IMR-90 (cell line): ENCODE measurements around the gene MAN1A2. TPM values are rescaled to one million over a fixed set of nuclear protein-coding genes. Genes with fewer than 3 reads are reported as not detected.

Source experiments
- ATAC-seq: fragments of 200-7000 bp; cut with Tn5 transposase; 2 replicates; pipeline ENCODE4 v1.9.1; 2020; ENCODE audit warnings: low read depth, mild to moderate bottlenecking, moderate library complexity
- BruUV-seq: library from RNA; stranded (reverse); fragments of 400-500 nt; replicated peaks from 2 replicates; lab custom pipeline; 2021; lab: Mats Ljungman, UMichigan
- CTCF ChIA-PET: fragments of 300-600 bp; formaldehyde crosslinking; extraction: SDS; loops from one replicate; lab custom pipeline; 2021; ENCODE audit warnings: antibody characterized with exemption; lab: Yijun Ruan, JAX
- POLR2A ChIA-PET: fragments of 300-600 bp; sonication (Branson Sonifier 250); formaldehyde crosslinking; loops from one replicate; lab custom pipeline; 2022; ENCODE audit warnings: antibody characterized with exemption; ENCODE audit not compliant: unreplicated experiment; lab: Charles Lee
- DNase-seq: peaks from one replicate; pipeline ENCODE4 v3.0.0; 2013
- H2AFZ ChIP-seq: replicated peaks from 2 replicates; pipeline ENCODE3; 2013; ENCODE audit warnings: low read length, mild to moderate bottlenecking; ENCODE audit not compliant: poor library complexity
- H2AK5ac ChIP-seq: 2 replicates; pipeline ENCODE4 v1.6.1; 2013; ENCODE audit warnings: low read depth, low read length, inconsistent platforms
- H2AK9ac ChIP-seq: replicated peaks from 2 replicates; pipeline ENCODE3; 2013; ENCODE audit warnings: mild to moderate bottlenecking, low read depth, low read length, moderate library complexity; ENCODE audit not compliant: poor library complexity
- H2BK120ac ChIP-seq: 2 replicates; pipeline ENCODE4 v1.6.1; 2013; ENCODE audit warnings: low read depth, low read length, inconsistent platforms
- H2BK15ac ChIP-seq: 3 replicates; pipeline ENCODE4 v1.6.1; 2013; ENCODE audit warnings: low read depth, low read length, inconsistent platforms
- H2BK20ac ChIP-seq: 2 replicates; pipeline ENCODE4 v1.6.1; 2013; ENCODE audit warnings: low read depth, mild to moderate bottlenecking, inconsistent platforms, low read length, moderate library complexity
- H2BK5ac ChIP-seq: 2 replicates; pipeline ENCODE4 v1.6.1; 2013; ENCODE audit warnings: mild to moderate bottlenecking, low read depth, low read length, inconsistent platforms; ENCODE audit not compliant: poor library complexity, severe bottlenecking
- H3K14ac ChIP-seq: replicated peaks from 2 replicates; pipeline ENCODE4 v1.6.1; 2013; ENCODE audit warnings: low read depth, low read length, inconsistent platforms
- H3K18ac ChIP-seq: 2 replicates; pipeline ENCODE4 v1.6.1; 2013; ENCODE audit warnings: low read depth, low read length, control low read depth
- H3K23ac ChIP-seq: 2 replicates; pipeline ENCODE4 v1.6.1; 2013; ENCODE audit warnings: low read depth, low read length, inconsistent platforms
- H3K27ac ChIP-seq: 2 replicates; pipeline ENCODE4 v1.5.1; 2013; ENCODE audit warnings: mild to moderate bottlenecking, control low read depth, low read length; ENCODE audit not compliant: insufficient read depth
- H3K27me3 ChIP-seq: 2 replicates; pipeline ENCODE4 v1.6.1; 2013; ENCODE audit warnings: low read length; ENCODE audit not compliant: control insufficient read depth, insufficient read depth
- H3K36me3 ChIP-seq: 2 replicates; pipeline ENCODE4 v1.6.1; 2013; ENCODE audit warnings: low read length, mixed read lengths; ENCODE audit not compliant: control insufficient read depth, insufficient read depth
- H3K4ac ChIP-seq: 2 replicates; pipeline ENCODE4 v1.6.1; 2013; ENCODE audit warnings: low read depth, low read length, inconsistent platforms
- H3K4me1 ChIP-seq: 2 replicates; pipeline ENCODE4 v1.6.1; 2013; ENCODE audit warnings: low read length, mixed read lengths; ENCODE audit not compliant: control insufficient read depth, insufficient read depth
- H3K4me2 ChIP-seq: 2 replicates; pipeline ENCODE4 v1.6.1; 2013; ENCODE audit warnings: low read depth, mild to moderate bottlenecking, control low read depth, low read length, moderate library complexity
- H3K4me3 ChIP-seq: 2 replicates; pipeline ENCODE4 v1.5.1; 2013; ENCODE audit warnings: low read depth, mild to moderate bottlenecking, control low read depth, low read length, moderate library complexity; ENCODE audit not compliant: insufficient read depth
- H3K56ac ChIP-seq: 2 replicates; pipeline ENCODE4 v1.6.1; 2013; ENCODE audit warnings: low read length, inconsistent platforms; ENCODE audit not compliant: insufficient read depth; ENCODE audit errors: extremely low read depth
- H3K79me1 ChIP-seq, 2 experiments: 2 replicates each; pipeline ENCODE4 v1.6.1; 2013; ENCODE audit warnings: low read length in 2 of 2, inconsistent platforms in 1 of 2, low read depth in 1 of 2
- H3K9ac ChIP-seq: 2 replicates; pipeline ENCODE4 v1.6.1; 2013; ENCODE audit warnings: low read depth, low read length, control low read depth
- H3K9me1 ChIP-seq: 2 replicates; pipeline ENCODE4 v1.6.1; 2013; ENCODE audit warnings: low read length, inconsistent platforms; ENCODE audit not compliant: insufficient read depth
- H3K9me3 ChIP-seq: 2 replicates; pipeline ENCODE4 v1.6.1; 2013; ENCODE audit warnings: low read length; ENCODE audit not compliant: control insufficient read depth, insufficient read depth
- H4K20me1 ChIP-seq: 2 replicates; pipeline ENCODE4 v1.6.1; 2013; ENCODE audit warnings: low read length, inconsistent platforms; ENCODE audit not compliant: insufficient read depth
- H4K5ac ChIP-seq: 2 replicates; pipeline ENCODE4 v1.6.1; 2013; ENCODE audit warnings: mild to moderate bottlenecking, low read depth, low read length, control low read depth
- H4K8ac ChIP-seq, 2 experiments: 2 replicates each; pipeline ENCODE4 v1.6.1; 2013; ENCODE audit warnings: low read depth in 2 of 2, low read length in 2 of 2, control low read depth in 1 of 2, inconsistent platforms in 1 of 2
- H4K91ac ChIP-seq: 2 replicates; pipeline ENCODE4 v1.6.1; 2013; ENCODE audit warnings: low read depth, low read length, inconsistent platforms; ENCODE audit not compliant: insufficient read depth
- BHLHE40 ChIP-seq: fragments of 150-350 bp; IDR thresholded peaks from 2 replicates; pipeline ENCODE4 v1.6.1; 2016; ENCODE audit warnings: mild to moderate bottlenecking, low read depth, low read length
- CEBPB ChIP-seq: IDR thresholded peaks from 2 replicates; pipeline ENCODE4 v1.6.1; 2012; ENCODE audit warnings: low read depth, low read length, improper control_type of control experiment
- CHD1 ChIP-seq: IDR thresholded peaks from 2 replicates; pipeline ENCODE4 v1.6.1; 2012; ENCODE audit warnings: low read depth, low read length, improper control_type of control experiment
- MAFK ChIP-seq: IDR thresholded peaks from 2 replicates; pipeline ENCODE4 v1.6.1; 2012; ENCODE audit warnings: low read depth, low read length, improper control_type of control experiment
- MAZ ChIP-seq: IDR thresholded peaks from 2 replicates; pipeline ENCODE4 v1.6.1; 2012; ENCODE audit warnings: low read depth, mild to moderate bottlenecking, low read length, improper control_type of control experiment, moderate library complexity, borderline replicate concordance
- MXI1 ChIP-seq: IDR thresholded peaks from 2 replicates; pipeline ENCODE4 v1.6.1; 2012; ENCODE audit warnings: low read depth, mild to moderate bottlenecking, low read length, moderate library complexity, borderline replicate concordance
- POLR2A ChIP-seq: IDR thresholded peaks from 2 replicates; pipeline ENCODE4 v1.6.1; 2012; ENCODE audit warnings: mild to moderate bottlenecking, low read depth, low read length
- RCOR1 ChIP-seq: IDR thresholded peaks from 2 replicates; pipeline ENCODE4 v1.6.1; 2012; ENCODE audit warnings: mild to moderate bottlenecking, low read length, improper control_type of control experiment; ENCODE audit not compliant: insufficient replicate concordance
- RFX5 ChIP-seq: IDR thresholded peaks from 2 replicates; pipeline ENCODE4 v1.8.0; 2012; ENCODE audit warnings: low read depth, mild to moderate bottlenecking, low read length, moderate library complexity
- WGBS, 2 experiments: methylation state at CpG; one replicate each; pipeline versions ENCODE4 v1.1.5 to v1.1.7; 2013; ENCODE audit warnings: missing lambda C conversion rate in 2 of 2; ENCODE audit not compliant: insufficient read length in 1 of 2; ENCODE audit errors: extremely low coverage in 2 of 2; 5-methylcytosine and 5-hydroxymethylcytosine counted together
- dilution Hi-C: fragments of 300-500 bp; cut with HindIII; formaldehyde crosslinking; loops from one replicate; pipeline ENCODE4 v1.14.3; 2018; ENCODE audit warnings: low sequenced_read_pairs; ENCODE audit not compliant: unreplicated experiment
- in situ Hi-C: fragments of 300-500 bp; cut with MboI; formaldehyde crosslinking; loops from 3 replicates; pipeline ENCODE4 v1.14.3; 2019; ENCODE audit warnings: low sequenced_read_pairs, inconsistent platforms, mixed read lengths
- intact Hi-C: fragments of 100-400 bp; cut with micrococcal nuclease; formaldehyde crosslinking; loops from 2 replicates; pipeline ENCODE4 v1.10.0; 2022
- polyA plus RNA-seq, 3 experiments: library from polyadenylated mRNA; depleted of rRNA; stranded (reverse); fragments of >200 nt; gene quantifications; 2 replicates each; pipeline ENCODE4 v1.2.3, GENCODE V29; 2012; ENCODE audit warnings: low replicate concordance in 1 of 3
- total RNA-seq: library from RNA; depleted of rRNA; stranded (reverse); fragments of >200 nt; gene quantifications from 2 replicates; pipeline ENCODE4 v1.2.3, GENCODE V29; 2012
- TF ChIP-seq, protein P1 (sequence below): fragments of 150-350 bp; IDR thresholded peaks from 2 replicates; pipeline ENCODE4 v1.6.1; 2016; ENCODE audit warnings: low read depth, mild to moderate bottlenecking, low read length, moderate library complexity, borderline replicate concordance
- TF ChIP-seq, protein P2 (sequence below): conservative IDR thresholded peaks from 2 replicates; pipeline ENCODE4 v1.5.1; 2012; ENCODE audit warnings: mild to moderate bottlenecking, low read depth, low read length, improper control_type of control experiment

Gene MAN1A2
- total and polyA plus RNA-seq, 2 of the 4 experiments (the other 2 are of a cell fraction) = 12.4 to 29.4 TPM

DNA sequence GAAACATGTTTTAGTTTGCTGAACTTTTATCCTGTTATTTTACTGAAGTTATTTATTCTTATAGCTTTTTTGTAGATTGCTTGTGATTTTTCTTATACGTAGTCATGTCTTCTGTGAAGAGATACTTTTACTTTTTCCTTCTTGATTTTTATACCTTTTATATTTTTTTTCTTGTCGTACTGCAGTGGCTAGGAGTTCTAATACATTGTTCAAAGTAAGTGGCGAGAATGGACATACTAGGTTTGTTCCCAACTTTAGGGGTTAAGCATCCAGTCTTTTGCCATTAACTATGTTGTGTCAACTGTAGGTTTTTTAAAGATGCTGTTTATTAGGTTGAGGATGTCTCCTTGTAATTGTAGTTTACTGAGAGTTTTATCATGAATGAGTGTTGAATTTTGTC lies 36.3 kb downstream of the MAN1A2 start:
- intact Hi-C loops = no loop called here

More for the DNA sequence above, 36.3 kb downstream of the MAN1A2 start:
- Histone ChIP-seq H3K56ac (no peak overlapping the region), H2BK15ac (no peak overlapping the region), H3K18ac (no peak overlapping the region), H3K9ac (no peak overlapping the region), H3K4me1 (no peaks in the 10 kb centered on the region), H3K27me3 (no peaks in the 10 kb centered on the region), H4K20me1 (0 out of 2 replicates have a peak, but pooled peaks cover 7% of the 10 kb centered on the region), H2AK9ac (no peak overlapping the region), H3K23ac (no peak overlapping the region), H3K27ac (no peak overlapping the region), H3K4ac (no peak overlapping the region), H4K8ac (no peak overlapping the region), H4K5ac (no peak overlapping the region), H3K36me3 (peaks cover 5% of the 10 kb centered on the region; the same call in 1 of the 2 replicates), H3K9me3 (no peaks in the 10 kb centered on the region), H3K4me3 (no peak overlapping the region), H2BK120ac (no peak overlapping the region), H2AFZ (no peak overlapping the region), H2BK5ac (no peak overlapping the region), H3K79me1 (peaks cover 0 to 24% of the 10 kb centered on the region in 2 experiments), H3K14ac (no peak overlapping the region), H2BK20ac (no peak overlapping the region), H3K4me2 (no peak overlapping the region), H3K9me1 (no peaks in the 10 kb centered on the region), H4K91ac (no peak overlapping the region), H2AK5ac (no peak overlapping the region)
- DNase-seq (no peak), ATAC-seq (no peak)
- POLR2A ChIA-PET = no interaction called here
- dilution Hi-C loops = no loop called here
- in situ Hi-C loops = no loop called here
- CTCF ChIA-PET = interaction anchor here (1.0 kb wide), 1 partner anchor 91 kb away, joined by 3 read pairs; no protein-coding TSS in a partner anchor
- WGBS, 2 experiments = no CpG with 5 or more reads among the region's 3 CpGs
- TF ChIP-seq, protein P1, sequence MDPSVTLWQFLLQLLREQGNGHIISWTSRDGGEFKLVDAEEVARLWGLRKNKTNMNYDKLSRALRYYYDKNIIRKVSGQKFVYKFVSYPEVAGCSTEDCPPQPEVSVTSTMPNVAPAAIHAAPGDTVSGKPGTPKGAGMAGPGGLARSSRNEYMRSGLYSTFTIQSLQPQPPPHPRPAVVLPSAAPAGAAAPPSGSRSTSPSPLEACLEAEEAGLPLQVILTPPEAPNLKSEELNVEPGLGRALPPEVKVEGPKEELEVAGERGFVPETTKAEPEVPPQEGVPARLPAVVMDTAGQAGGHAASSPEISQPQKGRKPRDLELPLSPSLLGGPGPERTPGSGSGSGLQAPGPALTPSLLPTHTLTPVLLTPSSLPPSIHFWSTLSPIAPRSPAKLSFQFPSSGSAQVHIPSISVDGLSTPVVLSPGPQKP = no peak
- TF ChIP-seq RFX5 (no peak), POLR2A (no peak), MAZ (no peak), CHD1 (no peak), MAFK (no peak), CEBPB (no peak), RCOR1 (no peak), MXI1 (no peak), BHLHE40 (no peak)
- TF ChIP-seq, protein P2, sequence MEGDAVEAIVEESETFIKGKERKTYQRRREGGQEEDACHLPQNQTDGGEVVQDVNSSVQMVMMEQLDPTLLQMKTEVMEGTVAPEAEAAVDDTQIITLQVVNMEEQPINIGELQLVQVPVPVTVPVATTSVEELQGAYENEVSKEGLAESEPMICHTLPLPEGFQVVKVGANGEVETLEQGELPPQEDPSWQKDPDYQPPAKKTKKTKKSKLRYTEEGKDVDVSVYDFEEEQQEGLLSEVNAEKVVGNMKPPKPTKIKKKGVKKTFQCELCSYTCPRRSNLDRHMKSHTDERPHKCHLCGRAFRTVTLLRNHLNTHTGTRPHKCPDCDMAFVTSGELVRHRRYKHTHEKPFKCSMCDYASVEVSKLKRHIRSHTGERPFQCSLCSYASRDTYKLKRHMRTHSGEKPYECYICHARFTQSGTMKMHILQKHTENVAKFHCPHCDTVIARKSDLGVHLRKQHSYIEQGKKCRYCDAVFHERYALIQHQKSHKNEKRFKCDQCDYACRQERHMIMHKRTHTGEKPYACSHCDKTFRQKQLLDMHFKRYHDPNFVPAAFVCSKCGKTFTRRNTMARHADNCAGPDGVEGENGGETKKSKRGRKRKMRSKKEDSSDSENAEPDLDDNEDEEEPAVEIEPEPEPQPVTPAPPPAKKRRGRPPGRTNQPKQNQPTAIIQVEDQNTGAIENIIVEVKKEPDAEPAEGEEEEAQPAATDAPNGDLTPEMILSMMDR = no peak
- no TSS peak for BruUV-seq
